H1 (cell line): Measurements from ENCODE around the gene LRRC8D. TPM values are rescaled to one million over a fixed set of nuclear protein-coding genes. Genes with fewer than 3 reads are reported as not detected.

Experiments used
- CTCF ChIA-PET: fragments of 300-600 bp; sonication (Branson Sonifier 250); formaldehyde crosslinking; loops from one replicate; lab custom pipeline; 2021; ENCODE audit not compliant: partially characterized antibody; lab: Charles Lee
- POLR2A ChIA-PET: fragments of 300-600 bp; sonication (Branson Sonifier 250); formaldehyde crosslinking; loops from one replicate; lab custom pipeline; 2021; ENCODE audit warnings: inconsistent platforms; ENCODE audit not compliant: partially characterized antibody; lab: Charles Lee
- DNase-seq, 2 experiments: peaks; one replicate each; pipeline versions ENCODE4 v3.0.0 to v3.0.0-alpha.2; 2010 to 2022; ENCODE audit warnings: low spot score in 2 of 2, low read depth in 1 of 2, mixed read lengths in 1 of 2
- FAIRE-seq: peaks from 2 replicates; lab custom pipeline; 2011; peaks lifted over from hg19 to GRCh38; lab: Jason Lieb, UNC
- H2AFZ ChIP-seq: 2 replicates; pipeline ENCODE4 v1.8.1; 2012; ENCODE audit warnings: low read length, inconsistent platforms
- H2AK5ac ChIP-seq: 2 replicates; pipeline ENCODE4 v1.6.1; 2013; ENCODE audit warnings: low read depth, low read length
- H2BK120ac ChIP-seq: replicated peaks from 2 replicates; pipeline ENCODE3; 2013; ENCODE audit warnings: low read depth, low read length, inconsistent platforms
- H2BK12ac ChIP-seq: 2 replicates; pipeline ENCODE4 v1.6.1; 2013; ENCODE audit warnings: low read depth, low read length
- H2BK15ac ChIP-seq: 2 replicates; pipeline ENCODE4 v1.6.1; 2013; ENCODE audit warnings: low read length
- H2BK20ac ChIP-seq: 2 replicates; pipeline ENCODE4 v1.6.1; 2013; ENCODE audit warnings: low read length
- H2BK5ac ChIP-seq: 2 replicates; pipeline ENCODE4 v1.6.1; 2013; ENCODE audit warnings: low read depth, low read length
- H3K14ac ChIP-seq: 2 replicates; pipeline ENCODE4 v1.6.1; 2013; ENCODE audit warnings: inconsistent platforms; ENCODE audit not compliant: insufficient read length
- H3K18ac ChIP-seq: 2 replicates; pipeline ENCODE4 v1.6.1; 2013; ENCODE audit warnings: low read length; ENCODE audit errors: extremely low read depth
- H3K23ac ChIP-seq: 2 replicates; pipeline ENCODE4 v1.6.1; 2013; ENCODE audit warnings: inconsistent platforms; ENCODE audit not compliant: insufficient read length
- H3K23me2 ChIP-seq: 2 replicates; pipeline ENCODE4 v1.6.1; 2013; ENCODE audit warnings: low read depth, low read length
- H3K27ac ChIP-seq: 2 replicates; pipeline ENCODE4 v1.6.1; 2011; ENCODE audit warnings: low read depth, low read length, inconsistent platforms
- H3K27me3 ChIP-seq, 4 experiments: replicated peaks in 1 of 4; 1 replicate in 1 of 4; 2 replicates in 3 of 4; pipeline versions ENCODE4 v1.6.1 to v1.8.1; 2011 to 2013; ENCODE audit warnings: low read length in 3 of 4, mild to moderate bottlenecking in 3 of 4, inconsistent platforms in 2 of 4, mixed read lengths in 2 of 4, moderate library complexity in 1 of 4; ENCODE audit not compliant: control insufficient read depth in 3 of 4, insufficient read depth in 3 of 4; ENCODE audit errors: extremely low read depth in 1 of 4
- H3K36me3 ChIP-seq, 4 experiments: 2 replicates each; pipeline versions ENCODE4 v1.6.1 to v1.8.1; 2011 to 2013; ENCODE audit warnings: mild to moderate bottlenecking in 4 of 4, low read length in 3 of 4, moderate library complexity in 2 of 4, control low read depth in 1 of 4, inconsistent platforms in 1 of 4; ENCODE audit not compliant: insufficient read depth in 4 of 4, control insufficient read depth in 2 of 4
- H3K4ac ChIP-seq: replicated peaks from 2 replicates; pipeline ENCODE3; 2013; ENCODE audit warnings: low read length, low read depth, mixed read lengths, inconsistent platforms; ENCODE audit not compliant: insufficient read length
- H3K4me1 ChIP-seq, 4 experiments: replicated peaks in 1 of 4; 1 replicate in 1 of 4; 2 replicates in 3 of 4; pipeline versions ENCODE4 v1.6.1 to v1.8.1; 2011 to 2013; ENCODE audit warnings: low read length in 3 of 4, inconsistent platforms in 2 of 4, mixed read lengths in 1 of 4; ENCODE audit not compliant: insufficient read depth in 4 of 4, control insufficient read depth in 3 of 4
- H3K4me2 ChIP-seq, 2 experiments: 2 replicates each; pipeline versions ENCODE4 v1.6.1 to v1.8.1; 2011 to 2013; ENCODE audit warnings: low read depth in 2 of 2, low read length in 2 of 2, control low read depth in 1 of 2, inconsistent platforms in 1 of 2, mild to moderate bottlenecking in 1 of 2; ENCODE audit not compliant: insufficient read depth in 1 of 2
- H3K4me3 ChIP-seq, 4 experiments: fragments of 200-600, 300-600 bp in 1 of 4; sonication (generic), shearing (Covaris generic), sonication (Bioruptor Twin) in 1 of 4; 2 replicates each; pipeline versions ENCODE4 v1.5.1 to v1.8.1; 2011 to 2016; ENCODE audit warnings: low read length in 4 of 4, low read depth in 3 of 4, control low read depth in 2 of 4, inconsistent platforms in 2 of 4, mild to moderate bottlenecking in 2 of 4, mixed read lengths in 1 of 4, moderate library complexity in 1 of 4; ENCODE audit not compliant: insufficient read depth in 2 of 4; ENCODE audit errors: extremely low read depth in 1 of 4
- H3K56ac ChIP-seq: replicated peaks from 2 replicates; pipeline ENCODE3; 2013; ENCODE audit warnings: low read depth, mild to moderate bottlenecking, mixed read lengths, low read length, inconsistent platforms; ENCODE audit not compliant: insufficient read length
- H3K79me1 ChIP-seq: 2 replicates; pipeline ENCODE4 v1.6.1; 2013; ENCODE audit warnings: low read depth, low read length, control low read depth
- H3K79me2 ChIP-seq, 2 experiments: 2 replicates each; pipeline versions ENCODE4 v1.6.1 to v1.8.1; 2012 to 2013; ENCODE audit warnings: low read length in 2 of 2, mild to moderate bottlenecking in 2 of 2, inconsistent platforms in 1 of 2; ENCODE audit not compliant: insufficient read depth in 2 of 2, control insufficient read depth in 1 of 2
- H3K9ac ChIP-seq, 4 experiments: replicated peaks in 1 of 4; 1 replicate in 1 of 4; 2 replicates in 3 of 4; pipeline versions ENCODE4 v1.6.1 to v1.8.1; 2011 to 2013; ENCODE audit warnings: low read depth in 3 of 4, low read length in 3 of 4, control low read depth in 2 of 4, mild to moderate bottlenecking in 2 of 4, moderate library complexity in 2 of 4, inconsistent platforms in 1 of 4; ENCODE audit errors: extremely low read depth in 1 of 4
- H3K9me3 ChIP-seq, 2 experiments: 2 replicates each; pipeline versions ENCODE4 v1.6.1 to v1.8.1; 2012 to 2013; ENCODE audit warnings: mild to moderate bottlenecking in 2 of 2, moderate library complexity in 2 of 2, control low read depth in 1 of 2, inconsistent platforms in 1 of 2, low read depth in 1 of 2, low read length in 1 of 2, mixed read lengths in 1 of 2; ENCODE audit not compliant: insufficient read depth in 2 of 2
- H4K20me1 ChIP-seq, 2 experiments: replicated peaks in 1 of 2; 2 replicates each; pipeline versions ENCODE3 to v1.8.1; 2011 to 2013; ENCODE audit warnings: inconsistent platforms in 2 of 2, low read length in 2 of 2, mild to moderate bottlenecking in 1 of 2; ENCODE audit not compliant: insufficient read depth in 2 of 2, control insufficient read depth in 1 of 2
- H4K5ac ChIP-seq: 2 replicates; pipeline ENCODE4 v1.6.1; 2013; ENCODE audit warnings: low read length, low read depth, mixed read lengths, inconsistent platforms; ENCODE audit not compliant: insufficient read length
- H4K8ac ChIP-seq: 2 replicates; pipeline ENCODE4 v1.8.0; 2013; ENCODE audit warnings: mild to moderate bottlenecking, moderate library complexity, low read length, inconsistent platforms; ENCODE audit not compliant: insufficient read depth; ENCODE audit errors: extremely low read depth
- H4K91ac ChIP-seq: replicated peaks from 2 replicates; pipeline ENCODE3; 2013; ENCODE audit warnings: low read length, mixed read lengths, inconsistent platforms; ENCODE audit not compliant: insufficient read length
- BCL11A ChIP-seq, 2 experiments: IDR thresholded peaks; one replicate each; pipeline ENCODE4 v1.6.1; 2011; ENCODE audit warnings: low read depth in 2 of 2, low read length in 2 of 2, mild to moderate bottlenecking in 2 of 2
- CBX8 ChIP-seq: fragments of 300-800, 300-1000 bp; sonication (generic); IDR thresholded peaks from 2 replicates; pipeline ENCODE4 v1.7.1; 2016; ENCODE audit warnings: low read depth, low read length, borderline replicate concordance
- CHD1 ChIP-seq: IDR thresholded peaks from 2 replicates; pipeline ENCODE4 v1.6.1; 2012; ENCODE audit warnings: low read depth, low read length, improper control_type of control experiment
- CTBP2 ChIP-seq: IDR thresholded peaks from 2 replicates; pipeline ENCODE4 v1.7.0; 2011; ENCODE audit warnings: borderline replicate concordance, mild to moderate bottlenecking, moderate library complexity, mixed read lengths, low read length; ENCODE audit not compliant: insufficient read depth, insufficient read length
- GABPA ChIP-seq: IDR thresholded peaks from 2 replicates; pipeline ENCODE4 v1.6.1; 2011; ENCODE audit warnings: mild to moderate bottlenecking, low read length, moderate library complexity, borderline replicate concordance; ENCODE audit not compliant: insufficient read depth
- POLR2AphosphoS5 ChIP-seq: IDR thresholded peaks from 2 replicates; pipeline ENCODE4 v1.6.1; 2011; ENCODE audit warnings: low read depth, low read length
- RXRA ChIP-seq: IDR thresholded peaks from 2 replicates; pipeline ENCODE4 v1.6.1; 2011; ENCODE audit warnings: low read depth, mild to moderate bottlenecking, low read length, moderate library complexity; ENCODE audit not compliant: insufficient read depth
- SIX5 ChIP-seq: IDR thresholded peaks from 2 replicates; pipeline ENCODE4 v1.6.1; 2011; ENCODE audit warnings: mild to moderate bottlenecking, low read depth, low read length
- SP2 ChIP-seq: IDR thresholded peaks from 2 replicates; pipeline ENCODE4 v1.6.1; 2012; ENCODE audit warnings: mild to moderate bottlenecking, low read length, inconsistent platforms
- SRF ChIP-seq: IDR thresholded peaks from 2 replicates; pipeline ENCODE4 v1.6.1; 2011; ENCODE audit warnings: mild to moderate bottlenecking, low read depth, low read length, moderate library complexity
- TBP ChIP-seq: IDR thresholded peaks from 2 replicates; pipeline ENCODE4 v1.6.1; 2011; ENCODE audit warnings: low read depth, low read length, improper control_type of control experiment
- WGBS, 2 experiments: shearing (Covaris generic) in 1 of 2; methylation state at CpG; one replicate each; pipeline versions ENCODE4 v1.1.6 to v1.1.7; 2013 to 2015; ENCODE audit warnings: low lambda C conversion rate in 2 of 2, mixed read lengths in 2 of 2, inconsistent platforms in 1 of 2, low coverage in 1 of 2, missing lambda C conversion rate in 1 of 2; ENCODE audit not compliant: insufficient replicate concordance in 2 of 2, insufficient coverage in 1 of 2, insufficient read length in 1 of 2; ENCODE audit errors: extremely low coverage in 1 of 2, missing lambda C conversion rate in 1 of 2; 5-methylcytosine and 5-hydroxymethylcytosine counted together
- polyA plus RNA-seq, 7 experiments: library from polyadenylated mRNA; depleted of rRNA in 3 of 7; stranded (reverse) in 5 of 7; unstranded in 2 of 7; fragments of >200 nt in 5 of 7; fragments of 200-250 nt in 2 of 7; gene quantifications; 1 replicate in 5 of 7; 2 replicates in 1 of 7; 4 replicates in 1 of 7; pipeline versions ENCODE4 v1.2.1 to v1.2.3, GENCODE V29; 2011 to 2013; ENCODE audit warnings: missing spikeins in 2 of 7, mixed read lengths in 2 of 7
- total RNA-seq: library from RNA; stranded (reverse); fragmentation: NEBNext Ultra II Directional; extraction: Animal tissue kit (Norgen Biotek cat#: 25700); gene quantifications from 2 replicates; pipeline ENCODE4 v1.2.1, GENCODE V29; 2021
- TF ChIP-seq, protein P1 (sequence below): IDR thresholded peaks from 2 replicates; pipeline ENCODE4 v1.6.1; 2012; ENCODE audit warnings: inconsistent platforms

LRRC8D gene
- total and polyA plus RNA-seq, 2 of the 8 experiments (the other 6 are each of a cell fraction or from before 2014, with no cell fraction given) = 42.0 to 58.5 TPM

DNA sequence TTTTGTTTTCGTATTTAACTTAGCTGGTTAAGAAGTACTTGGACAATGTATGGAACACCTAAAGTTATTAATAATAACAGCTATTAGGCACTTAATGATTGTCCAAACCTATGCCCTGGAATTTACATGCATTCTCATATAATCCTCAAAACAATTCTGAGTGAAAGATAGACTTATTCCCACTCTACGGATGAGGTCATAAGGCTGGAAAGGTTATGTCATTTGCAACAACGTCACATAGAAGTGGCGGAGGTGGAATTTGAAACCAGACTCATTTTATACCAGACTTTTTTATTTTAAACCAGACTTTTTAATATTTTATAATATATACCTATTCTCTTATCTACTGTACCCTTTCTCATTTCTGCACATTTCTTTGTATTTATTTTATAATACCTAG is 8.4 kb downstream of the LRRC8D start:
- Histone ChIP-seq H2BK20ac (no peak overlapping the region), H3K36me3 (peaks cover 0 to 11% (median 6%) of the 10 kb centered on the region in 4 experiments; a peak in 2 of 8 replicates), H2AFZ (no peak overlapping the region), H3K79me2 (peaks cover 12 to 93% of the 10 kb centered on the region in 2 experiments), H4K91ac (no peak overlapping the region), H3K79me1 (peaks cover 17% of the 10 kb centered on the region), H4K8ac (no peak overlapping the region), H2AK5ac (no peak overlapping the region), H3K4me1 (peaks cover 6 to 19% (median 14%) of the 10 kb centered on the region in 4 experiments), H3K23me2 (no peaks in the 10 kb centered on the region), H3K4ac (no peak overlapping the region), H2BK12ac (no peak overlapping the region), H3K27ac (no peak overlapping the region)
- 97% methylated on average over 4 of the region's 4 CpGs; no CpG with 5 or more reads in 1 of the 2 experiments for WGBS, 2 experiments
- no peak for DNase-seq
- TF ChIP-seq TBP (no peak), SRF (no peak), POLR2AphosphoS5 (no peak), CHD1 (no peak), SIX5 (no peak), GABPA (no peak), SP2 (no peak), CTBP2 (no peak), RXRA (no peak), CBX8 (no peak), BCL11A (IDR thresholded peaks at IDR 0.05; ENCODE audit: low read depth in 2 of 2, low read length in 2 of 2) (no peak)
- TF ChIP-seq, protein P1, sequence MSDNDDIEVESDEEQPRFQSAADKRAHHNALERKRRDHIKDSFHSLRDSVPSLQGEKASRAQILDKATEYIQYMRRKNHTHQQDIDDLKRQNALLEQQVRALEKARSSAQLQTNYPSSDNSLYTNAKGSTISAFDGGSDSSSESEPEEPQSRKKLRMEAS = no peak
- TF ChIP-seq, all 59 proteins: peak for 0
- no peak overlapping the region for H3K56ac ChIP-seq
- no peak overlapping the region for H3K9ac ChIP-seq
- ChIA-PET POLR2A (interaction anchor here (0.6 to 2.6 kb wide), 3 partner anchors 17 to 55 kb away, joined by 3 to 5 read pairs (median 5); no protein-coding TSS in a partner anchor), CTCF (interaction anchor here (1.0 to 1.5 kb wide), 2 partner anchors 21 to 66 kb away, joined by 3 to 4 read pairs; no protein-coding TSS in a partner anchor)
- no peak overlapping the region for H3K18ac ChIP-seq
- no peak overlapping the region for H3K23ac ChIP-seq
- no peak overlapping the region for H2BK120ac ChIP-seq
- H4K20me1 ChIP-seq = peaks cover 4 to 11% of the 10 kb centered on the region in 2 experiments
- H4K5ac ChIP-seq = no peak overlapping the region
- no peaks in the 10 kb centered on the region for H3K27me3 ChIP-seq
- H3K4me2 ChIP-seq = no peak overlapping the region
- no peak overlapping the region for H3K4me3 ChIP-seq
- no peak overlapping the region for H2BK15ac ChIP-seq
- FAIRE-seq = no peak
- no peak overlapping the region for H2BK5ac ChIP-seq
- no peak overlapping the region for H3K14ac ChIP-seq
- no peaks in the 10 kb centered on the region for H3K9me3 ChIP-seq
